ENCODE data around the gene BOLL.
"Not testable (repeated sequence)": the region's sequence is repeated elsewhere in the genome, so short reads cannot be mapped to it uniquely, and the experiment has no call there.

BOLL gene

DNA sequence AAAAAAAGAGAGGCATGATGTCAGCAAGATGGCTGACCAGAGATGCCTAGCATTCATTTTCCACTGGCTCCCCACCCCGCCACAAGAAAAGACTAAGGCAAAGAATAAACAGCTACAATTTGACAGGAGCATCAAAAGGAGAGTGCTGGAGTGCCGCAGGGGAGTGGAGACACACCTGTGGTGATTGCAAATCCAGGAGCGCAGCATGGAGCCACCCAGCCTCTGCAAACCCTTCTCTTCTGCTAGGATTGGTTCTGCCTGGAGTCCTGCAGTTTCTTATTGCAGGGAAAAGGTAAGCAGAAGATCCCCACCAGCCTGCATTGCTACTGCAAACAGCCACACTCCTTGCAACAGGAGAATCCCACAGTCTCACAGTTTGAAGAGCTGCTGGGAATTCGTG, 26.1 kb downstream of the BOLL start:
- H3K27ac ChIP-seq = no peak overlapping the region

DNA sequence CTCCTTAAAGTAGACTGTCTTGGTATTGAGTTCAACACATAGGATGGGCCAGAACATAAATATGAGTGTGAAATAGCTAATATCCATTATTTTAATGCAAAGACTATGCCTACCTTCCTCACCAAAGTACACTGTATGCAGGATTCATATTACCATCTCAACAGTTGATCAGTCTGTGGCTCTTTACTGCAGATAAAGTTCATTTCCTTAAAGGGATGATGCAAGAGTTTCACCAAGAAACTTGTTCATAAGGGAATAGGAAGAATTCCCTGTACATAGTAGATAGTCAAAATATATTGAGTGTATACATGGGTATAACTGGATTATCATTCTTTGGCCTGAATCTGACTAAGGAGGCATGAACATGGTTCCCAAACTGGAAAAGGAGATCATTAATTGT, 44.9 kb downstream of the BOLL start:
- no peak overlapping the region for H3K27ac ChIP-seq
- no peak for TF ChIP-seq ZFX (IDR thresholded peaks at IDR 0.05; ENCODE audit: borderline replicate concordance)
- TF ChIP-seq, protein P1, sequence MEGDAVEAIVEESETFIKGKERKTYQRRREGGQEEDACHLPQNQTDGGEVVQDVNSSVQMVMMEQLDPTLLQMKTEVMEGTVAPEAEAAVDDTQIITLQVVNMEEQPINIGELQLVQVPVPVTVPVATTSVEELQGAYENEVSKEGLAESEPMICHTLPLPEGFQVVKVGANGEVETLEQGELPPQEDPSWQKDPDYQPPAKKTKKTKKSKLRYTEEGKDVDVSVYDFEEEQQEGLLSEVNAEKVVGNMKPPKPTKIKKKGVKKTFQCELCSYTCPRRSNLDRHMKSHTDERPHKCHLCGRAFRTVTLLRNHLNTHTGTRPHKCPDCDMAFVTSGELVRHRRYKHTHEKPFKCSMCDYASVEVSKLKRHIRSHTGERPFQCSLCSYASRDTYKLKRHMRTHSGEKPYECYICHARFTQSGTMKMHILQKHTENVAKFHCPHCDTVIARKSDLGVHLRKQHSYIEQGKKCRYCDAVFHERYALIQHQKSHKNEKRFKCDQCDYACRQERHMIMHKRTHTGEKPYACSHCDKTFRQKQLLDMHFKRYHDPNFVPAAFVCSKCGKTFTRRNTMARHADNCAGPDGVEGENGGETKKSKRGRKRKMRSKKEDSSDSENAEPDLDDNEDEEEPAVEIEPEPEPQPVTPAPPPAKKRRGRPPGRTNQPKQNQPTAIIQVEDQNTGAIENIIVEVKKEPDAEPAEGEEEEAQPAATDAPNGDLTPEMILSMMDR (IDR thresholded peaks at IDR 0.05) = no peak

More for the DNA sequence above, 26.1 kb downstream of the BOLL start:
- TF ChIP-seq, protein P1 (IDR thresholded peaks at IDR 0.05) = no peak
- no peak for TF ChIP-seq ZFX (IDR thresholded peaks at IDR 0.05; ENCODE audit: borderline replicate concordance)

DNA sequence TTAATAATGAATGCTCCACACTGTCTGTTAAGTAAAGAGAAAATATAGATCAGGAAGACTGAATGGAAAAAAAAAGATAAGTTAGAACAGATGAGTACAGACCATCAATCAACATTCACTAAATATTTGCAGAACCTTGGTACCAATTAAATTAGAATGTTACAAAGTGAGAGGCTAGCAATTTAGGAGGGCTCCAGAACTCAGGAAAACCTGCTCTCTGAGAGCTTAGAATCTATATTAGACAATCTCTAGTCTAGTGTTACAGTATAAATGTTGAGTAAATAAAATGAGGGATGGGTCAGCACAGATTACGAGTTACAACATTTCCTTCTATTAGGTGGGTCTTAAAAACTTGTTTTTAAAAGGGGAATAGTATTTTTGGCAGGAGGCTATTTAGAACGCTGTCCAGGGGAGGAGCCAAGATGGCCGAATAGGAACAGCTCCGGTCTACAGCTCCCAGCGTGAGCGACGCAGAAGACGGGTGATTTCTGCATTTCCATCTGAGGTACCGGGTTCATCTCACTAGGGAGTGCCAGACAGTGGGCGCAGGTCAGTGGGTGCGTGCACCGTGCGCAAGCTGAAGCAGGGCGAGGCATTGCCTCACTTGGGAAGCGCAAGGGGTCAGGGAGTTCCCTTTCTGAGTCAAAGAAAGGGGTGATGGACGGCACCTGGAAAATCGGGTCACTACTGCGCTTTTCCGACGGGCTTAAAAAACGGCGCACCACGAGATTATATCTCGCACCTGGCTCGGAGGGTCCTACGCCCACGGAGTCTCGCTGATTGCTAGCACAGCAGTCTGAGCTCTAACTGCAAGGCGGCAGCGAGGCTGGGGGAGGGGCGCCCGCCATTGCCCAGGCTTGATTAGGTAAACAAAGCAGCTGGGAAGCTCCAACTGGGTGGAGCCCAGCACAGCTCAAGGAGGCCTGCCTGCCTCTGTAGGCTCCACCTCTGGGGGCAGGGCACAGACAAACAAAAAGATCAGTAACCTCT, 56.3 kb downstream of the BOLL start:
- not testable (repeated sequence) for H3K27ac ChIP-seq

DNA sequence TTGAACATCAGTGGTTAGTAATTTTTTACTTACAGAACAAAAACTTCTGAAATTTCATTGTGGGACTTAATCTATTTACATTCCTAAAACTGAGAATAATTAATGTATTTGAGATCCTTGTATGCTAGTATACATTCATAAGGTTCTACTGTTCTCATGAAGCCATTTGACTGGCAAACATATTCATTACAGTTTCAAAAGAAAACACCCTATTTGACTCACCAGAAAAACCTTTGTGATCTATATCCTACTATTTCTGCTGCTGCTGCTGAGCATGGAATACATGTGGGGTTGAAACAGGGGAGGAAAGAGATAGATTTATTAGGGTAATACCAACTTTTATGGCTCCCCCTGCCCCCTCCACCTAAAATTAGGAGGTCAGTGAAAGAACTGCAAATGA, 58.1 kb downstream of the BOLL start:
- no peak overlapping the region for H3K27ac ChIP-seq
- TF ChIP-seq, protein P1 (IDR thresholded peaks at IDR 0.05) = no peak
- no peak for TF ChIP-seq ZFX (IDR thresholded peaks at IDR 0.05; ENCODE audit: borderline replicate concordance)

DNA sequence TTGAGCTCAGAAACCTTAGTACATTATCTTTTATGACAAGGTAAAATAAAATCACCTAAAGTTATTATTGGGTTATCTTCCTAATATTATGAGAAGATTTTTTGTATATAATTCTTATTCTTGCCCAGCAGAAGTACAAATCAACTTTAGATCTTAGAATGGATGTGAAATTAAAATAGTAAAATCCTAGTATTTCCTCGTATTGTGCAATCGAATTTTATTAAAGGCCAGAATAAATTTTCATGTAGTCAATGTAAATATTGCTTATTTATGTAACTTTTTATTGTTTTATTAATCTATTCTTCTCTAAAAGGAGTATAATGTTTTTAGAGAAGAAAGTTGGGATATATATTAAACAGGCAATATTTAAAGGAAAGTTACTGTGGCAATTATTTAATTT, 67.3 kb downstream of the BOLL start:
- no peak overlapping the region for H3K27ac ChIP-seq
- TF ChIP-seq ZFX (IDR thresholded peaks at IDR 0.05; ENCODE audit: borderline replicate concordance) = no peak
- TF ChIP-seq, protein P1 (IDR thresholded peaks at IDR 0.05) = no peak

DNA sequence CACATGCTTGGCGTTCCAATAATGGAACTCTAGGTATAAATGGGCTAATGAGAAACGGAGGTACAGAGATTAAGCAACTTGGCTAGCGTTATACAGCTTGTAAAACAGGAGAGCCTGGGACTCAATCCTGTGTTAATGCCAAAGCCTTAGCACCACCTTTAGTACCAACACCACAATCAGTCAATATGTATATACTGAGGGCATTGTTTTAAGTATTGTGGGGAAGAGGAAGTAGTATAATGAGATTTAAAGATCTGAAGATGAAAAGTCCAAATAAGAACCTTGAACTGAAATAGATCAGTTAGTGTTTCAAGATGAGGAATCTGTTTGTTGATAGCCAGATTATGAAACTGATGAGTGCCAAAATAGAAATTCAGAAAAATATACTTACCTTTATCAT, 71.8 kb downstream of the BOLL start:
- TF ChIP-seq, protein P1 (IDR thresholded peaks at IDR 0.05) = no peak
- no peak overlapping the region for H3K27ac ChIP-seq

DNA sequence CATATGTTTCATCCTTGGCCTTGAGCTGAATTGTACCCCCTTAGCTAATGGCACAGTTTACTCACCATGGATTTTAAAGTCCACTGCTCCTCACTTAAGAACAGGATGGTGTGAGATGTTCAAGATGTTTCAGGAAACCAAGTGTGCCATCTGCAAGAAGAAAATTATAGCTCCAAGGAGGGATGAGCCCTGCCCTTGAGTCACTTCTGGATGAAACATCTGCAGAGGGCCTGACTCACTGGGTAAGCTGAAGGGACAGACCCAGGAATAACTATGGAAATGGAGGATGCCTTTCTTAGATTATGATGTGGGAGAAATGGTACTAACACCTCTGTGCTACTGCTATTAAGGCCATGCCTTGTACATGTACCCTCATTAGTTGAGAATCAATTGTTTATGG, 73.5 kb downstream of the BOLL start:
- H3K27ac ChIP-seq = no peak overlapping the region
- TF ChIP-seq, protein P1 (IDR thresholded peaks at IDR 0.05) = no peak
